T-cell (primary cell): ENCODE data around the gene CRB3. TPM values are rescaled to one million over a fixed set of nuclear protein-coding genes. Genes with fewer than 3 reads are reported as not detected.

Source experiments
- ATAC-seq, 4 experiments: fragments of 200-7000 bp in 3 of 4; fragments of 150-1000 bp in 1 of 4; cut with Tn5 transposase; replicated peaks in 1 of 4; 1 replicate in 3 of 4; 2 replicates in 1 of 4; pipeline ENCODE4 v1.10.0; 2021; ENCODE audit warnings: moderate library complexity in 3 of 4, mild to moderate bottlenecking in 2 of 4, moderate number of reproducible peaks in 1 of 4
- CTCF ChIA-PET, 2 donors: fragments of 300-600 bp; sonication (Branson Sonifier 250); formaldehyde crosslinking; loops; one replicate each; lab custom pipeline; 2022; ENCODE audit warnings: antibody characterized with exemption in 2 of 2; lab: Charles Lee
- POLR2A ChIA-PET, 2 donors: fragments of 300-600 bp; sonication (Branson Sonifier 250); formaldehyde crosslinking; loops; one replicate each; lab custom pipeline; 2022; ENCODE audit warnings: antibody characterized with exemption in 2 of 2; lab: Charles Lee
- DNase-seq, 35 experiments: peaks; one replicate each; pipeline versions ENCODE4 v3.0.0 to v3.0.0-alpha.2; 2013 to 2023
- H3K27ac ChIP-seq: one replicate; pipeline ENCODE4 v1.5.1; 2013; ENCODE audit warnings: low read length
- H3K27me3 ChIP-seq, 2 experiments: replicated peaks in 1 of 2; 1 replicate in 1 of 2; 2 replicates in 1 of 2; pipeline versions ENCODE4 v1.6.1 to v1.7.0; 2013; ENCODE audit warnings: low read length in 1 of 2, mixed read lengths in 1 of 2; ENCODE audit not compliant: control insufficient read depth in 2 of 2, insufficient read depth in 2 of 2; ENCODE audit errors: extremely low read depth in 1 of 2
- H3K36me3 ChIP-seq, 2 donors: 1 replicate in 1 of 2; 2 replicates in 1 of 2; pipeline versions ENCODE4 v1.6.1 to v1.7.0; 2013; ENCODE audit warnings: low read length in 1 of 2; ENCODE audit not compliant: control insufficient read depth in 2 of 2, insufficient read depth in 1 of 2; ENCODE audit errors: extremely low read depth in 1 of 2
- H3K4me1 ChIP-seq, 2 experiments: 1 replicate in 1 of 2; 2 replicates in 1 of 2; pipeline versions ENCODE4 v1.6.1 to v1.7.0; 2013; ENCODE audit warnings: low read length in 2 of 2, mixed read lengths in 1 of 2; ENCODE audit not compliant: insufficient read depth in 2 of 2, control insufficient read depth in 1 of 2; ENCODE audit errors: extremely low read depth in 1 of 2
- H3K4me3 ChIP-seq, 2 donors: 1 replicate in 1 of 2; 2 replicates in 1 of 2; pipeline versions ENCODE4 v1.5.1 to v1.7.0; 2013; ENCODE audit warnings: mild to moderate bottlenecking in 2 of 2, low read length in 1 of 2, moderate library complexity in 1 of 2; ENCODE audit not compliant: control insufficient read depth in 1 of 2; ENCODE audit errors: extremely low read depth in 1 of 2
- H3K9me3 ChIP-seq: 2 replicates; pipeline ENCODE4 v1.7.0; 2013
- H3K27ac Mint-ChIP-seq, 2 donors: one replicate each; pipeline ENCODE4 v1.8.0; 2020 to 2021; ENCODE audit warnings: mild to moderate bottlenecking in 2 of 2, mixed read lengths in 2 of 2
- H3K27me3 Mint-ChIP-seq, 2 donors: one replicate each; pipeline ENCODE4 v1.8.0; 2021 to 2022; ENCODE audit warnings: mixed read lengths in 2 of 2
- H3K36me3 Mint-ChIP-seq: one replicate; pipeline ENCODE4 v1.8.0; 2021; ENCODE audit warnings: mixed read lengths
- H3K4me1 Mint-ChIP-seq, 3 donors: one replicate each; pipeline ENCODE4 v1.8.0; 2020 to 2022; ENCODE audit warnings: mixed read lengths in 3 of 3, mild to moderate bottlenecking in 1 of 3
- H3K4me3 Mint-ChIP-seq, 3 donors: one replicate each; pipeline ENCODE4 v1.8.0; 2020 to 2022; ENCODE audit warnings: mild to moderate bottlenecking in 3 of 3, mixed read lengths in 3 of 3, moderate library complexity in 3 of 3
- H3K9me3 Mint-ChIP-seq, 3 donors: one replicate each; pipeline ENCODE4 v1.8.0; 2020 to 2022; ENCODE audit warnings: mixed read lengths in 3 of 3
- WGBS: methylation state at CpG from one replicate; pipeline ENCODE4 v1.1.5; 2013; ENCODE audit warnings: missing lambda C conversion rate; ENCODE audit not compliant: insufficient coverage; 5-methylcytosine and 5-hydroxymethylcytosine counted together
- total RNA-seq, 35 experiments: library from RNA in 6 of 35; stranded (reverse) in 6 of 35; fragments of 120-200 nt in 1 of 35; gene quantifications; one replicate each; pipeline versions ENCODE4 v1.2.1 to v1.2.4 and lab custom pipeline; 2013 to 2026

Gene CRB3
- total RNA-seq, 5 donors from 2014 or later (not counting 1 experiment from before 2014, with no cell fraction given) = 5.7 to 6.5 (median 5.9) TPM

DNA sequence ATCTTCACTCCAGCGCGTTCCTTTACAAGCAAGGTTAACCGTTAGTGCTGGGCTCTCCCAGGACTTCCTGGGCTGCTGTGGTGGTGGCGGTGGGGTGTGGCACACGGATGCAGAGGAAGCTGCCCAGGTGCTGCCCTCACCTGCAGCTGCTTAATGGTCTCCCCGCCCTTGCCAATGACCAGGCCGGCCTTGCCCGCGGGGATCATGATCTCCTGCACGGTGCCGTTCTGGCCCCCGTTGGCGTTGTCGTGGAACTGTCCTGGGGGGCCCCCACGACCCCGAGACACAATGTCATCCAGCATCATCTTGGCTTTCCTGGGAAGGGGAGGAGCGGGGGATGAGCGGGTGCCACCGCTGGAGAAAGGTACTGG is 45.5 kb upstream of the CRB3 start:
- DNase-seq = no peak
- Mint-ChIP-seq H3K4me3 (no peak overlapping the region), H3K4me1 (peaks cover 16 to 28% (median 25%) of the 10 kb centered on the region in 3 donors), H3K9me3 (no peaks in the 10 kb centered on the region), H3K27ac (no peak overlapping the region), H3K27me3 (no peaks in the 10 kb centered on the region), H3K36me3 (peaks cover 39% of the 10 kb centered on the region)
- WGBS = 98% methylated on average over 9 of the region's 19 CpGs
- Histone ChIP-seq H3K9me3 (no peaks in the 10 kb centered on the region), H3K4me3 (no peak overlapping the region), H3K4me1 (peaks cover 6 to 23% of the 10 kb centered on the region in 2 experiments), H3K27me3 (no peaks in the 10 kb centered on the region), H3K36me3 (peaks cover 24 to 82% of the 10 kb centered on the region in 2 donors), H3K27ac (no peak overlapping the region)
- POLR2A ChIA-PET = interaction anchor here in 1 of 2 donors (0.6 kb wide), 1 partner anchor 1773 kb away, joined by 4 read pairs; no protein-coding TSS in a partner anchor
- CTCF ChIA-PET = no interaction called here
- no peak for ATAC-seq

DNA sequence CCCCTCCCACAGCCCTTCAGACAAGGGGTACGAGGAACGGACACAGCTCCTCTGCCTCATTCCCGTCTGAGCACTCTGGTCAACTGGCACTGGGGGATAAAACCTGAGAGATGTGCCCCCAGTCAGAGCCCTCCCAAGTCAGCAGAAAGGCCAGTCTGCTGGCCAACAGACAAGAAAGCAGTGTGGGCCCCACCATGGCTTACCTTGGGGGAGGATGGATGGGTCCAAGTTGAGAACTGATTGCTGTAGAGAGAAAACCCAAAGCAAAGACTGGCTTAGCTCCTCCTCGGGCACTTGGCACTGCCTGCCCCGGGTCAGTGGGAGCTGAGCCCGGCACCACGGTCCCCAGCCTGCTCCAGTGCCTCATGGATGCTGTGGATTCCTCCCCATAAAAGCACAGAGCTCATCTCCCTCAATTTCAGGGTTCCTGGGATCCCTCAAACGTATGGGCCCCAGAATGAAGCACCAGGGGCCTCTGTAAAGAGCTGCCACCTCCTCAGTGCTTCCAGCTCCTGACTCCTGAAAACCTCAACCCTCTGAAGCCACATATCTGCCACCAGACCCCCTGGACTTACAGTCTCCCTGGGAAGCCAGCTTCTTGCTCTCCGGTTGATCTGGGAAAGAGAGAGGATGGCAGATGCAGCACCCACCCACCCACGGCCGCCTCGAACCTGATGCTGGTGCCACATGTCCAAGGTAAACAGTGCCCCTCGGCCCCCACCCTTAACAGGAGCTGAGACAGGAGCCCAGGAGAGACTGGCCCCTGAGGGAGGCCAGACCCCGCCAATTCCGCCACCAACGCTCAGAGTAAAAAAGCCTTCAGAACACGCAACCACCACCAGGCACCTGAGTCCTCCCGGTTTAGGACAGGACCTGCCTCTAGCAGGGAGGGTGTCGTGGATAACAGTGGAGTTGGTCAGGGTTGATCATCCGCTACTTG is 42.7 kb upstream of the CRB3 start:
- Histone ChIP-seq H3K4me1 (peaks cover 13 to 41% of the 10 kb centered on the region in 2 experiments), H3K27ac (no peak overlapping the region), H3K36me3 (peaks cover 13 to 59% of the 10 kb centered on the region in 2 donors), H3K9me3 (no peaks in the 10 kb centered on the region), H3K4me3 (no peak overlapping the region), H3K27me3 (no peaks in the 10 kb centered on the region)
- Mint-ChIP-seq H3K4me1 (peaks cover 31 to 42% (median 37%) of the 10 kb centered on the region in 3 donors), H3K27me3 (no peaks in the 10 kb centered on the region), H3K4me3 (no peak overlapping the region), H3K9me3 (no peaks in the 10 kb centered on the region), H3K36me3 (peaks cover 28% of the 10 kb centered on the region), H3K27ac (no peak overlapping the region)
- ATAC-seq = no peak
- ChIA-PET POLR2A (no interaction called here), CTCF (no interaction called here)
- DNase-seq = no peak
- 92% methylated on average over 17 of the region's 20 CpGs for WGBS

DNA sequence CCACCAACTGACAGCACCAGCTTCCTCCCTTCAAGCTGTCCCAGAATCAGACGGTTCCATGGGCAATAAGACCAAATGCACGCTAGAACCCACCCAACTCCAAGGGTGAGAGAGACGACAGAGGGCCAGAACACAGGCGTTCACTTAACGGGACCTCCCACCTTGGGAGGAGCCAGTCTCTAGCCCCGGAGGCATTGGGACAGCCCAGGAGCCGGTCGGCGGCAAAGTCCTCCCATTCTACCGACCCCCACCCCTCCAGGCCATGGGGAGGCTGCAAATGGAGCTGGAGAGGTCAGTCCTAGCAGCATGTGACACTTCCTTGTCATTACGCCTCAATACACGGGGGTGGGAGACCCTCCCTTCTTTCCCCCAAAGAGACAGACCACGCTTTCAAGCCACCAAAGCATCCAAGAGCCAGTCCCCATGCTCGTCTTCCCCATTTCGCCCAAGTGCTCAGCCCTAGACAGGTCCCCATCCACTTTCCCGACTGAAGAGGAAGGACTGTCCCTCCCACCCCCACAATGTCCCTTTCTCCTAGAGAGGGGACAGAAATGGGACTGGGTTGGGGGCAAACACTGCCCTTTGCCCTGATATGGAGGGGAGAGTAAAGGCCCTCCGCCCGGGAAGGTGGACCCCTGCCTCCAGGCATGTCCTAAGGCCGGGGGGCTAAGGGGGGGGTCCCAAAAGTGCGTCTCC is 40.4 kb upstream of the CRB3 start:
- peaks cover 13 to 42% of the 10 kb centered on the region in 2 experiments for H3K4me1 ChIP-seq
- ATAC-seq = no peak
- peaks cover 0 to 36% of the 10 kb centered on the region in 2 donors for H3K36me3 ChIP-seq
- Mint-ChIP-seq H3K36me3 (peaks cover 15% of the 10 kb centered on the region), H3K4me3 (peak overlapping the region; percentile 83 to 86 (median 83)), H3K27me3 (no peaks in the 10 kb centered on the region), H3K4me1 (peaks cover 35 to 44% (median 37%) of the 10 kb centered on the region in 3 donors), H3K9me3 (no peaks in the 10 kb centered on the region), H3K27ac (peak overlapping the region; percentile 73 to 85)
- H3K27ac ChIP-seq = peak overlapping the region; percentile 47
- no peaks in the 10 kb centered on the region for H3K9me3 ChIP-seq
- peaks cover 0 to 4% of the 10 kb centered on the region in 2 experiments for H3K27me3 ChIP-seq
- CTCF ChIA-PET = interaction anchor here in 1 of 2 donors (0.6 kb wide), 1 partner anchor 46 kb away, joined by 4 read pairs; no protein-coding TSS in a partner anchor
- DNase-seq = peak in 4 of 35 experiments; percentile 12 to 34 (median 18)
- POLR2A ChIA-PET = interaction anchor here in 1 of 2 donors (0.6 kb wide), 2 partner anchors 92 to 1507 kb away, joined by 3 read pairs; no protein-coding TSS in a partner anchor
- peak overlapping the region; percentile 74 to 86 for H3K4me3 ChIP-seq
- WGBS = 7% methylated on average over 8 of the region's 20 CpGs

DNA sequence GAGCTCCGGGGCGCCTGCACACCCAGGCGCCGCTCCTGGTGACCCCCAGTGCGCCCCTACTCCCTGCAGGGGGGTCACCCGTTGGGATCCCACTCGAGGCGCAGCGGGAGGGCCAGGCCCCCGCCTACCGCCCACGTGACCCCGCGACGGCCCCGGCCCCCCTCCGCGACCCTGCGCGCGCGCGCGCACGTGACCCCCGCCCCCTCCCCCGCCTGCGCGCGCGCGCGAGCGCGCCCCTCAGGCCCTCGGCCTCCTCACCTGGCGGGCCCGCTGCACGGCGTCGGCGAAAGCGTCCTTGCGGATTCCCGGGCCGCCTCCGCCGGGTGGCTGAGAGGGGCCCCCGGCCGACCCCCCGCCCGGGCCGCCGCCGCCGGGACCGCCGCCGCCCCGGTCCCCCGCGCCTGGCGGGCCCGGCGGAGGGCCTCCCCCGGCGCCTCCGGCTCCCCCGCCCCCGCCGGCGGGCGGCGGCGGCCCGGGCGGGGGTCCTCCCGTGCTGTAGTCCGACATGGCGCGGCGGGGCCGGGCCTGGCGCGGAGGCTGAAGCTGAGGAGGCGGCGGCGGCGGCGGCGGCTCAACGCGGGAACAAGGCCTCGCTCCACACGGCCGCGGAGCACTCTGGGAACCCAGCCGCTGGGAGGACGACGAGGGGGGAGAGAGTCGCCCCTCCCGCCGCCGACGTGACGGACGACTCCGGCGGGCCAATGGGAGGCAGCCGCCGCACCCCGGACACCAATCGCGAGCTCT is 39.7 kb upstream of the CRB3 start, which contains the start of gene KHSRP:
TSS of gene KHSRP (minus strand) at position 617 of the 744 bp plus-strand sequence. CDS start at position 507, 110 bp downstream.
- Mint-ChIP-seq H3K27ac (peak within 1 kb of the TSS; percentile 85 to 97), H3K36me3 (peaks cover 10% of the 10 kb centered on the region), H3K4me1 (peaks cover 35 to 44% (median 37%) of the 10 kb centered on the region in 3 donors), H3K9me3 (no peaks in the 10 kb centered on the region), H3K4me3 (peak within 1 kb of the TSS; percentile 83 to 86 (median 83)), H3K27me3 (no peaks in the 10 kb centered on the region)
- peaks cover 0 to 4% of the 10 kb centered on the region in 2 experiments for H3K27me3 ChIP-seq
- H3K4me1 ChIP-seq = peaks cover 13 to 43% of the 10 kb centered on the region in 2 experiments
- H3K27ac ChIP-seq = peak within 1 kb of the TSS; percentile 96
- H3K36me3 ChIP-seq = peaks cover 0 to 29% of the 10 kb centered on the region in 2 donors
- H3K9me3 ChIP-seq = no peaks in the 10 kb centered on the region
- peak within 1 kb of the TSS; percentile 74 to 86 for H3K4me3 ChIP-seq
- CTCF ChIA-PET = interaction anchor here (0.6 to 1.4 kb wide), 6 partner anchors 32 to 439 kb away, joined by 3 to 9 read pairs (median 4); partner anchors contain the start of genes ALKBH7 (in 1 of the 2), DENND1C (in 1 of the 2) and GTF2F1 (in 1 of the 2)
- WGBS = under 1% methylated on average over 105 of the region's 114 CpGs
- ATAC-seq (no peak), DNase-seq (peak in 15 of 35 experiments; percentile 9 to 53 (median 21))
- POLR2A ChIA-PET = interaction anchor here (0.6 to 1.1 kb wide), 5 partner anchors 32 to 1508 kb away, joined by 3 to 9 read pairs (median 3); partner anchors contain the start of genes ALKBH7 (in 1 of the 2), DENND1C (in 1 of the 2) and GTF2F1 (in 1 of the 2)

DNA sequence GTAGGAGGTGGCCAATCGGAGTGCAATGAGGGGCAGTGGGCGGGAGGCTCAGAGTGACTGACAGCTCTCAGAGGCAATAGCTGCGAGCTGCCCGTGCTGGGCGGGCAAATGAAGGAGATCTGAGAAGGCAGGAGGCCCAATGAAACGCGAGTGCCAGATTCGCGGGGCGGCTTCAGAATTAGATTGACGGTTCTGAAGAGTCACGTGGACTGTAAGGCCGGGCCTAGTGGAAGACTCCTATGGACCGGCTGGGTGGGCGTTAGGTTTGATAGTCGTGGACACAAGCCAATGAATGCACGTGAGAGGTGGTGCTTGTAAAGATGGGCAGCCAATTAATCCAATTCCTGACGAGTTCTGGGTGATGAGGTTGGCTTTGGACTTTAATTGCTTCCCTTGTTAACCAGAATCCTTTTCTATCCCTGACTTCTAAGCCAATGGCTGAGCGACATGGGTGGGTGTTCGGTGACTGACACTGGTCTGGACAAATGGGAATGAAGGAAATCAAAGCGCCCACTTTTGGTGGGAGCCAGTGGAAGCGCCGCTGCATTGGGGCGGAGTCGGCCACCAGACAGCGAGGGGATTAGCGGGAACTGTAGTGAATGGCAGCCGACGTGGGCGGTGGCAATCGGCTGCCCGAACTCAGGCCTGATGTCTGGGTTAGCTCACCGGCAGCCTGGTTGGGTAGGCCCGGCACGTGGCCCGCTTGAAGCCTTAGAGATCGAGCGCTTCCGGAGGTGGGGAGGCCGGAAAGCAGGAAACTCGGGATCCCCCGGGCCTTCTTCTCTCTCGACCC is 38.9 kb upstream of the CRB3 start:
- Mint-ChIP-seq H3K4me1 (peaks cover 37 to 45% (median 42%) of the 10 kb centered on the region in 3 donors), H3K27ac (peak overlapping the region; percentile 85 to 97), H3K36me3 (peaks cover 7% of the 10 kb centered on the region), H3K27me3 (no peaks in the 10 kb centered on the region), H3K4me3 (peak overlapping the region; percentile 71 to 81 (median 71)), H3K9me3 (no peaks in the 10 kb centered on the region)
- H3K27ac ChIP-seq = peak overlapping the region; percentile 96
- no peaks in the 10 kb centered on the region for H3K9me3 ChIP-seq
- H3K27me3 ChIP-seq = peaks cover 0 to 4% of the 10 kb centered on the region in 2 experiments
- ChIA-PET POLR2A (interaction anchor here in 1 of 2 donors (1.0 to 1.1 kb wide), 3 partner anchors 33 to 56 kb away, joined by 3 to 9 read pairs (median 5); partner anchors contain the start of genes ALKBH7, DENND1C and GTF2F1), CTCF (interaction anchor here (0.5 to 1.4 kb wide), 7 partner anchors 18 to 438 kb away, joined by 3 to 9 read pairs (median 3); partner anchors contain the start of genes ALKBH7 (in 1 of the 2), DENND1C (in 1 of the 2) and GTF2F1 (in 1 of the 2))
- peaks cover 13 to 49% of the 10 kb centered on the region in 2 experiments for H3K4me1 ChIP-seq
- DNase-seq = peak; percentile 95 to 100 (median 99)
- H3K4me3 ChIP-seq = peak overlapping the region in 1 of 2 donors; percentile 53
- ATAC-seq = peak; percentile 84 to 86 (median 85)
- 5% methylated on average over 37 of the region's 43 CpGs for WGBS
- H3K36me3 ChIP-seq = peaks cover 0 to 22% of the 10 kb centered on the region in 2 donors
